Fibroblast of villous mesenchyme (primary cell): ENCODE measurements around the gene ALDOA. TPM values are rescaled to one million over a fixed set of nuclear protein-coding genes. Genes with fewer than 3 reads are reported as not detected.

ENCODE experiments used
- DNase-seq: peaks from one replicate; pipeline ENCODE4 v3.0.0-alpha.2; 2010; ENCODE audit warnings: low read depth
- H3K4me3 ChIP-seq: 2 replicates; pipeline ENCODE4 v1.5.1; 2011; ENCODE audit warnings: low read depth, mild to moderate bottlenecking, low read length
- CTCF ChIP-seq: IDR thresholded peaks from 2 replicates; pipeline ENCODE4 v1.5.1; 2012; ENCODE audit warnings: low read depth, mild to moderate bottlenecking, low read length; ENCODE audit not compliant: insufficient read depth
- total RNA-seq: library from RNA; depleted of rRNA; stranded (reverse); fragments of >200 nt; gene quantifications from 2 replicates; pipeline ENCODE4 v1.2.3, GENCODE V29; 2012

The ALDOA gene
- total RNA-seq, 1 donor: 545 TPM

GRCh38 chr16:30053376-30054015 is 12.1 kb upstream of the ALDOA start:
- peak; percentile 51 for DNase-seq
- peak overlapping the region; percentile 86 for H3K4me3 ChIP-seq
- no peak for TF ChIP-seq CTCF

- DNase-seq: no peak
- H3K4me3 ChIP-seq: peak overlapping the region; percentile 15
- TF ChIP-seq CTCF: no peak
Measured at GRCh38 chr16:30054451-30054850, 11.1 kb upstream of the ALDOA start.

GRCh38 chr16:30054959-30055553 is 10.5 kb upstream of the ALDOA start:
- no peak overlapping the region for H3K4me3 ChIP-seq
- peak; percentile 66 for TF ChIP-seq CTCF
- DNase-seq: peak; percentile 28

- peak; percentile 37 for DNase-seq
- H3K4me3 ChIP-seq: no peak overlapping the region
- TF ChIP-seq CTCF: no peak
Measured at GRCh38 chr16:30060346-30060745, 5.2 kb upstream of the ALDOA start.

GRCh38 chr16:30060836-30061554 is 4.6 kb upstream of the ALDOA start:
- no peak for TF ChIP-seq CTCF
- no peak overlapping the region for H3K4me3 ChIP-seq
- no peak for DNase-seq

GRCh38 chr16:30063278-30063892 is 2.2 kb upstream of the ALDOA start:
- DNase-seq: no peak
- H3K4me3 ChIP-seq: no peak overlapping the region
- TF ChIP-seq CTCF: no peak
